AG04450 (cell line): ENCODE measurements around the gene UBXN4. TPM values are rescaled to one million over a fixed set of nuclear protein-coding genes. Genes with fewer than 3 reads are reported as not detected.
"Not testable (repeated sequence)": the region's sequence is repeated elsewhere in the genome, so short reads cannot be mapped to it uniquely, and the experiment has no call there.

ENCODE experiments used
- CTCF ChIA-PET: fragments of 300-600, 350-600 bp; formaldehyde crosslinking; extraction: SDS; loops from one replicate; lab custom pipeline; 2022; ENCODE audit warnings: antibody characterized with exemption, inconsistent platforms; lab: Charles Lee
- POLR2A ChIA-PET: fragments of 350-600 bp; formaldehyde crosslinking; extraction: SDS; loops from one replicate; lab custom pipeline; 2021; ENCODE audit warnings: antibody characterized with exemption, inconsistent platforms; lab: Yijun Ruan, JAX
- DNase-seq: peaks from one replicate; pipeline ENCODE4 v3.0.0-alpha.2; 2011; ENCODE audit warnings: low read depth, low spot score
- H3K27ac ChIP-seq: one replicate; pipeline ENCODE4 v1.5.1; 2012; ENCODE audit warnings: low read depth, low read length, control low read depth
- H3K27me3 ChIP-seq: one replicate; pipeline ENCODE4 v1.6.0; 2012; ENCODE audit warnings: low read length; ENCODE audit not compliant: control insufficient read depth, insufficient read depth
- H3K4me3 ChIP-seq: 2 replicates; pipeline ENCODE4 v1.5.1; 2011; ENCODE audit warnings: mild to moderate bottlenecking, low read depth, low read length, control low read depth
- H3K9me3 ChIP-seq: 2 replicates; pipeline ENCODE4 v1.5.1; 2012; ENCODE audit warnings: low read length; ENCODE audit not compliant: control insufficient read depth, insufficient read depth
- polyA plus RNA-seq: library from polyadenylated mRNA; depleted of rRNA; stranded (reverse); fragments of >200 nt; gene quantifications from 2 replicates; pipeline ENCODE4 v1.2.3, GENCODE V29; 2011
- TF ChIP-seq, protein P1 (sequence below): IDR thresholded peaks from 2 replicates; pipeline ENCODE4 v1.5.1; 2011; ENCODE audit warnings: low read depth, low read length, control low read depth, inconsistent platforms

UBXN4 gene
- polyA plus RNA-seq, 1 experiment, result 141 TPM

DNA sequence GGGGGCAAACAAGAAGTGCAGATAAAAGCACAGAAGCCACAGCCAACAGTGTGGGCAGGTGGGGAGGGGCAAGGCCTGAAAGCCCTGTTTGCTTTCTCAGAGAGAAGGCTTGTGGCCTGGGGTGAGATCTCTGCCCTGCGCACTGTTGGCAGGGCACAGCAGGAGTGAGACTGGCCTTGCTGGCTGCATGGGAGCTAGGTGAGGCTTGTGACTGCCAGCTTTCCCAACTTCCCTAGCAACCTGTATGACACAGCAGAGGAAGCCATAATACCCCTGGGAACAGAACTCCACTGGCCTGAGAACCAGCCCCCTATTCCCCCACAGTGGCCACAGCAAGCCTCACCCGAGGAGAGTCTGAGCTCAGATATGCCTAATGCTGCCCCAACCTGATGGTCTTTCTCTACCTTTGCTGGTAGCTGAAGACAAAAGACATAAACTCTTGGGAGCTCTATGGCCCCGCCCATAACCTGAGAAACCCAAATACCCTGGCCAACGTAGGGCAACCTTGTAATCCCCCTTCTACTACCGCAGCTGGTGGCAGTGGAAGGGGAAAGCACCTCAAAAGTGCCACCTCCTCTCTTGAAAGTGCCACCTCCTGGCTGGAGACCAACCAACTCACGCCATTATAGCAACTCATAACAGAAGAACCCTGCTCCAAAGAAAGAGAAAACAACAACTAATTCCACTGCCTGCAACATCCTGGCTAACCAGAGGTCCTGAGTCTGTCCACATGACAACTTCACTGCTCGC, 50.9 kb downstream of the UBXN4 start:
- peaks cover 9% of the 10 kb centered on the region for H3K9me3 ChIP-seq
- ChIA-PET POLR2A (no interaction called here), CTCF (no interaction called here)
- no peaks in the 10 kb centered on the region for H3K27me3 ChIP-seq
- H3K27ac ChIP-seq, result no peak overlapping the region
- TF ChIP-seq, protein P1, sequence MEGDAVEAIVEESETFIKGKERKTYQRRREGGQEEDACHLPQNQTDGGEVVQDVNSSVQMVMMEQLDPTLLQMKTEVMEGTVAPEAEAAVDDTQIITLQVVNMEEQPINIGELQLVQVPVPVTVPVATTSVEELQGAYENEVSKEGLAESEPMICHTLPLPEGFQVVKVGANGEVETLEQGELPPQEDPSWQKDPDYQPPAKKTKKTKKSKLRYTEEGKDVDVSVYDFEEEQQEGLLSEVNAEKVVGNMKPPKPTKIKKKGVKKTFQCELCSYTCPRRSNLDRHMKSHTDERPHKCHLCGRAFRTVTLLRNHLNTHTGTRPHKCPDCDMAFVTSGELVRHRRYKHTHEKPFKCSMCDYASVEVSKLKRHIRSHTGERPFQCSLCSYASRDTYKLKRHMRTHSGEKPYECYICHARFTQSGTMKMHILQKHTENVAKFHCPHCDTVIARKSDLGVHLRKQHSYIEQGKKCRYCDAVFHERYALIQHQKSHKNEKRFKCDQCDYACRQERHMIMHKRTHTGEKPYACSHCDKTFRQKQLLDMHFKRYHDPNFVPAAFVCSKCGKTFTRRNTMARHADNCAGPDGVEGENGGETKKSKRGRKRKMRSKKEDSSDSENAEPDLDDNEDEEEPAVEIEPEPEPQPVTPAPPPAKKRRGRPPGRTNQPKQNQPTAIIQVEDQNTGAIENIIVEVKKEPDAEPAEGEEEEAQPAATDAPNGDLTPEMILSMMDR, result no peak
- no peak overlapping the region for H3K4me3 ChIP-seq
- no peak for DNase-seq

DNA sequence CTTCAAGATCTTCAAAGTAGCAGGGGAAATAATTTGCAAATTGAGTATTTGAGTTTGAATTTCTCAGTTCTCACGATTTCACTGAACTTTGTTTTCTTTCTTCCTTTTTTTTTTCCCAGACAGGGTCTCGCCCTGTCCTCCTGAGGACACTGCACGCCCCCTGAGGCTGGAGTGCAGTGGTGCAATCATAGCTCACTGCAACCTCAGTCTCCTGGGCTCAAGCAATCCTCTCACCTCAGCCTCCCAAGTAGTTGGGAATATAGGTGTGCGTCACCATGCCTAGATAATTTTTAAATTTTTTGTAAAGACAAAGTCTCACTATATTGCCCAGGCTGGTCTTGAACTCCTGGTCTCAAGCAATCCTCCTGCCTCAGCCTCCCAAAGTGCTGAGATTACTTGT, 54.0 kb downstream of the UBXN4 start:
- TF ChIP-seq, protein P1, result 0 out of 2 replicates have a peak, but pooled peaks have one; percentile 1
- CTCF ChIA-PET, result interaction anchor here (0.8 kb wide), 2 partner anchors 9 to 11 kb away, joined by 3 read pairs; no protein-coding TSS in a partner anchor

DNA sequence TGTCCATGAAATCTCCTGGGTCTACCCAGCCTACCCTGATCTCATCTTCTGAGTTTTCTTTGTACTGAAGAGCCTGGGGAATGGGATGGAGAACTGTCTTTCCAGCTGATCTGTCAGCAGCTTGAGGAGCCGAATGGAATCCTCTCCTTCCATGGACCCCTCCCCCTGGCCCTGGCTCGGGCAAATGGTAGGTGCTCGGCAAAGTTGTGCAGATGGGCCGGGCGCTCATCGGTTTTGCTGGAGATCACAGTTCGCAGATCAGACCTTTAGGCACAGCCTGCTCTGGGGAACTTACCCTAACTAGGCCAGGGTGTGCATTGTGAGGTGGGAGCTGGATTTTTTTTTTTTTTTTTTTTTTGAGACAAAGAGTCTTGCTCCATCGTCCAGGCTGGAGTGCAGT, 55.0 kb downstream of the UBXN4 start:
- H3K27ac ChIP-seq, result no peak overlapping the region
- DNase-seq, result no peak
- ChIA-PET POLR2A (interaction anchor here (1.9 kb wide), 1 partner anchor 10 kb away, joined by 6 read pairs; no protein-coding TSS in a partner anchor), CTCF (interaction anchor here (1.1 to 3.6 kb wide), 16 partner anchors 9 to 807 kb away, joined by 4 to 72 read pairs (median 12); no protein-coding TSS in a partner anchor)
- TF ChIP-seq, protein P1, result no peak
- H3K9me3 ChIP-seq, result peaks cover 17% of the 10 kb centered on the region
- H3K4me3 ChIP-seq, result no peak overlapping the region
- H3K27me3 ChIP-seq, result no peaks in the 10 kb centered on the region

More for the DNA sequence above, 54.0 kb downstream of the UBXN4 start:
- H3K27ac ChIP-seq, H3K4me3 ChIP-seq, POLR2A ChIA-PET, DNase-seq, H3K27me3 ChIP-seq: not testable (repeated sequence)
- peaks cover 16% of the 10 kb centered on the region for H3K9me3 ChIP-seq

DNA sequence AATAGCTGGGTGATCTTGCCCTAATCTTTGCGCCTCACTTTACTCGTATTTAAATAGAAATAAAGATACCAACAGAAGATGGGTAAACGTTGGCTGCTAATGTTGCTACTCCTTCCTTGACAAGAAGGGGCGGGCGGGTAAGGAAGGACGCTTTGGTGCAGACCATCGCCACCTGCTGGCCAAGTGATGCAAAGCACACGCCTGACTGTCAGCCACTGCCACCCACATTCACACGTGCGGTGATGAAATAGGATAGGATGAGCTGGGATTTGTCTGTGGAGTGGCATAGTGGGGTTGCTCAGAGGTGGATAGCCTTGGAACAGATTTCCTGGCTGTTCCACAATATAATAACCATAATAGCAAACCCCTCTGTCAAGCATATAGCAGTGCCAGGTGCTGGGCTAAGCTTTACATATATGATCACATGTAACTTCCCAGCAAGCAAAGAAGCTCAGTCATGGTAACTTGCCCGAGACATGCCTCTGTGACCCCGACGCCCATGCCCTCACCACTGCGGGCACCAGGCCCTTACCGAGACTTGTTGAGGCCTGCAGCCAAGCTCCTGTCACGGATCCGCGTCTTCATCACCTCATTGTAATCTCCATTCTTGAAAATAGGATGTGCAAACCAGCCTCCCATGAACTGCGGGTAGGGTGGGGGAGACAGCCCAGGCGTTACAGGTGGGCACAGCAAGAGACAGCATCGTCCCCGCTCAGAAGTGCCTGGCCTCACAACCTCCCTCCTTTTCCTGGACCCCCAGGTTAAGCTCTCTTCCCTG, 56.0 kb downstream of the UBXN4 start:
- POLR2A ChIA-PET, result interaction anchor here (1.9 kb wide), 1 partner anchor 11 kb away, joined by 6 read pairs; no protein-coding TSS in a partner anchor
- CTCF ChIA-PET, result interaction anchor here (0.6 to 3.6 kb wide), 40 partner anchors 9 to 821 kb away, joined by 3 to 72 read pairs (median 5); partner anchors contain the start of genes LCT and MCM6
- H3K4me3 ChIP-seq, result no peak overlapping the region
- H3K27me3 ChIP-seq, result no peaks in the 10 kb centered on the region
- peaks cover 13% of the 10 kb centered on the region for H3K9me3 ChIP-seq
- TF ChIP-seq, protein P1, result peak; percentile 94
- DNase-seq, result peak; percentile 61
- H3K27ac ChIP-seq, result no peak overlapping the region
